SKM-1 (cell line): ENCODE data around the gene PEDS1.
"Not testable (repeated sequence)": the region's sequence is repeated elsewhere in the genome, so short reads cannot be mapped to it uniquely, and the experiment has no call there.

ENCODE experiments used
- DNase-seq: peaks from one replicate; lab custom pipeline; 2025; ENCODE audit not compliant: unreplicated experiment; lab: John Stamatoyannopoulos, UW

The PEDS1 gene

GRCh38 chr20:50163570-50164317 lies 10.2 kb upstream of the PEDS1 start:
- DNase-seq: no peak

GRCh38 chr20:50161494-50161893 lies 8.0 kb upstream of the PEDS1 start:
- DNase-seq: not testable (repeated sequence)

- DNase-seq: no peak
Observed at GRCh38 chr20:50153153-50153499, 397 bp downstream of the PEDS1 start.

GRCh38 chr20:50152394-50153152 lies 950 bp downstream of the PEDS1 start:
- no peak for DNase-seq

- DNase-seq: no peak
Observed at GRCh38 chr20:50151034-50151743, 2.3 kb downstream of the PEDS1 start.

- DNase-seq: no peak
Observed at GRCh38 chr20:50149481-50150254, 3.9 kb downstream of the PEDS1 start.

GRCh38 chr20:50146732-50147662 lies 6.5 kb downstream of the PEDS1 start:
- DNase-seq: peak; percentile 31

GRCh38 chr20:50146214-50146613 lies 7.3 kb downstream of the PEDS1 start:
- no peak for DNase-seq

GRCh38 chr20:50145566-50145965 lies 8.0 kb downstream of the PEDS1 start:
- no peak for DNase-seq

GRCh38 chr20:50144362-50144761 lies 9.2 kb downstream of the PEDS1 start:
- DNase-seq: peak; percentile 19

- no peak for DNase-seq
Observed at GRCh38 chr20:50142812-50143211, 10.7 kb downstream of the PEDS1 start.

GRCh38 chr20:50141811-50142561 lies 11.5 kb downstream of the PEDS1 start:
- DNase-seq: no peak

- DNase-seq: no peak
Observed at GRCh38 chr20:50141018-50141675, 12.4 kb downstream of the PEDS1 start.

- no peak for DNase-seq
Observed at GRCh38 chr20:50140339-50140859, 13.1 kb downstream of the PEDS1 start.

- DNase-seq: no peak
Observed at GRCh38 chr20:50138479-50139393, 14.8 kb downstream of the PEDS1 start.

- DNase-seq: no peak
Observed at GRCh38 chr20:50138120-50138478, 15.4 kb downstream of the PEDS1 start.

- not testable (repeated sequence) for DNase-seq
Observed at GRCh38 chr20:50137702-50138101, 15.8 kb downstream of the PEDS1 start.
